ENCODE data around the gene PTGES3.

DNA sequence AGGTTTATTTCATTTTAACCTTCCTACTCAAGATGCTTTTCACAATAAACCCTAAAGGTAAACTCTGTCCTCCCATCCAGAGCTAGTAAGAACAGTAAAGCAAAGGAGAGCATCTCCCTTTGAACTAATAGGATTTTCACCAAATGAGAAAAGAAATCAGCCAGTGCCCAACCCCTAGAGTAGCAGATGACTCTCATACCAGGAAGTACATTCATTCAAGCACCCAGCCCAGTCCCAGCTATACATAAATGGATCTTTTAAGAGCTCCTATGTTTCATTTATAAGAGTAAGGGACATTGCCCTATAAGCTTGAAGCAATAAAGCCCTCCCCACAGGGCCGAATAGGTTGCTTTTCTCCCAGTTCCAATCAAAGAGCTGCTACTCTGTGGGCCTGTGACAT is 65.5 kb downstream of the PTGES3 start:
- TF ChIP-seq ZSCAN30 (tag by site-specific recombination; IDR thresholded peaks at IDR 0.05) (no peak), ZFP41 (tag by site-specific recombination; IDR thresholded peaks at IDR 0.05; ENCODE audit: borderline replicate concordance) (no peak)
- TF ChIP-seq, protein P1, sequence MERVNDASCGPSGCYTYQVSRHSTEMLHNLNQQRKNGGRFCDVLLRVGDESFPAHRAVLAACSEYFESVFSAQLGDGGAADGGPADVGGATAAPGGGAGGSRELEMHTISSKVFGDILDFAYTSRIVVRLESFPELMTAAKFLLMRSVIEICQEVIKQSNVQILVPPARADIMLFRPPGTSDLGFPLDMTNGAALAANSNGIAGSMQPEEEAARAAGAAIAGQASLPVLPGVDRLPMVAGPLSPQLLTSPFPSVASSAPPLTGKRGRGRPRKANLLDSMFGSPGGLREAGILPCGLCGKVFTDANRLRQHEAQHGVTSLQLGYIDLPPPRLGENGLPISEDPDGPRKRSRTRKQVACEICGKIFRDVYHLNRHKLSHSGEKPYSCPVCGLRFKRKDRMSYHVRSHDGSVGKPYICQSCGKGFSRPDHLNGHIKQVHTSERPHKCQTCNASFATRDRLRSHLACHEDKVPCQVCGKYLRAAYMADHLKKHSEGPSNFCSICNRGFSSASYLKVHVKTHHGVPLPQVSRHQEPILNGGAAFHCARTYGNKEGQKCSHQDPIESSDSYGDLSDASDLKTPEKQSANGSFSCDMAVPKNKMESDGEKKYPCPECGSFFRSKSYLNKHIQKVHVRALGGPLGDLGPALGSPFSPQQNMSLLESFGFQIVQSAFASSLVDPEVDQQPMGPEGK (tag by site-specific recombination; IDR thresholded peaks at IDR 0.05): no peak
